ENCODE results near the gene SELENOO.

Gene SELENOO

GRCh38 chr22:50257041-50257440 is 56.2 kb downstream of the SELENOO start:
- no peak for DNase-seq

DNA sequence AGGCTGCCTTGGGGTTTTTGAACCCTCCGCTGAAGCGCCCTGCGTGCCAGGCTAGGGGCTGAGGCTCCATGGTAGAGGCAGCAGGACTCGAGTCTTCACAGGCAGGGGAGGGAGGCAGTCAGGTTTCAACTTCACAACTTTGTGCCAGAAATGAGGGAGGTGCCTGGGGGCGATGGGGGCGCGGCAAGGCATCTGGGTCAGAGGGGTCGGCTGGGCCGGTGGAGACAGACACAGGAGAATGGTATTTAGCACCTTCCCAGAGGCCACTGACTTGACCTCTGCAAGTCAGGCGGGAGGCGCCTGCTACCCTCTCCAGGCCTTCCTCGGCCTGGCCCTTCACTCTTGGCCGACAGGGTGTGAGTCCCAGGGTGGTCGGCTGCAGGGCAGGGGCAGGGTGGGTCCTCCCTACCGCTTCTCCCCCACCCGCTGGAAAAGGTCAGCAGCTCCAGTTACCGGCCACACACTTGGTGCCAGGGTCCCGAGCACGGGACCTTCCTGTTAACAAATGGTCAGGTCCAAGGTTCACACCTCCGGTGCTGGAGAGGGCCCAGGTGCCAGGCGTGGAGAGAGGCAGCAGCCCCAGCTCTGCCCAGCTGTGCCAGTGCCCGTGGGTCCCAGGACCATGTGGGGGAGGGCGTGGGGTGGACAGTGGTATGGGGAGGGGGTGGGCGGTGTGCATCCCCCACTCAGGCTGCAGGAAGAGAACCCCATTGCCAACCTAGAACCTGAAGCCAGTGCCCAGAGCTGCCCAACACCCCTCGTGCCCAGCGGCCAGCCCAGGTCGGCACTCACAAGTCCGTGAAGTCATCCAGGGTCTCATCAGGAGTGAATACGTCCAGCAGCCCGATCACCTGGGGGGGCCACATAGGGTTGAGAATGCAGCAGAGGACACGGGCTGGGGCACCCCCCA is 56.9 kb downstream of the SELENOO start:
- no peak for DNase-seq

DNA sequence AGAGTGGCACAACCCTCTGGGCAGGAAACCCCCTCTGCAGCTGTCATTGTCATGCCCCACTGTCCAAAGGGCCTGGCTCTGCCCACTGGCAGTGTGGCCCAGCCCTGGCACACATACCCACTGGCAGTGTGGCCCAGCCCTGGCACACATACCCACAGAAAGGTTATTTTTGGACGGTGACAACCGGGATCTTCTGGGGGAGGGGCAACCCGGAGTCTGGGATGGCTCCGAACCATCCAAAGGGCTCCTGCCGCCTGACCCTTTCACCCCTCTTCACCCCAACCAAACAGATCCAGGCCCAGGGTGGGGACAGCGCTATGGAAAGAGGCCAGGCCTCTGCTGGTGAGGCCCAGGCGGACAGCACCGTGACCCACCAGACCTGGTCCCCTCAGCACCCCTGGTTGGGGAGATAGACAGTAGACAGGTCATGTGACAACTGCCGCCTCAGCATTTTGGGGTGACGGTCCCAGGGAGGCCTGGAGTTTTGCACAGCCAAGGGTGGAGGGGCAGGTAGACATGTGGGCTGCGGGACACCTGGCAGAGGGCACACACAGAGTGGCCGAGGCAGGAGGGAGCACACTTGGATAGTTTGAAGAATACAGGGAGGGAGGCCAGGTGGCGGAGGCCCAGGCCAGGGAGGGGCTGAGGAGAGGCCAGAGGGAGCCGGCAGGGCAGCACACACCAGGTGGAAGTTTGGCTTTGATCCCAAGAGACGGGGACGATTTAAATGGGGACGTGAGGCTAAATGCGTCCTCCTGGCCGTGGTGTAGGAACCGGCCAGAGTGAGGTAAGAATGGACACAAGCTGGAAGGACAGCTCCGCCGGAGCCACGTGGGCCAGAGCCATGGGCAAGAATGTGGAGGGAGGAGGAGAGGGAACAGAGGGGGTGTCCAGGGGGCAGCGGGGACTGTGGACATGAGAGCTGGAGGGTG is 57.8 kb downstream of the SELENOO start:
- DNase-seq, result no peak

- no peak for DNase-seq
Measured at GRCh38 chr22:50259302-50259701, 58.5 kb downstream of the SELENOO start.

DNA sequence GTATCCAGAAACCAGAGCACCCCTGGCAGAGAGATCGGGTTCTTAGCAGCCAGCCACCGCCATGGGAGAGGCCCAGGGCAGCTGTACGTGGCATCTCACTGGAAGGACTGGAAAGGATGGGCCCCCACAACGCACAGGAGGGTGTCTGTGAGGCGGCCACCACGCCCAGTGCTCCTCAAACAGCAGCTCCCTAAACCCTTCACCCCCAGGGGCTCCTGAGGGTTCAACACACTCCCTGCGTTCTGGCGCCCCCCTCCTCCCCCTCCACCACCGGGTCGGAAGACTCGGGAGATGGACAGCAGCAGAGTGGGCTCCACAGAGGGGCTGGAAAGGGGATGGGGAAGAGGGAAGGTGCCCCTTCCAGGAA is 59.6 kb downstream of the SELENOO start:
- peak; percentile 36 for DNase-seq

DNA sequence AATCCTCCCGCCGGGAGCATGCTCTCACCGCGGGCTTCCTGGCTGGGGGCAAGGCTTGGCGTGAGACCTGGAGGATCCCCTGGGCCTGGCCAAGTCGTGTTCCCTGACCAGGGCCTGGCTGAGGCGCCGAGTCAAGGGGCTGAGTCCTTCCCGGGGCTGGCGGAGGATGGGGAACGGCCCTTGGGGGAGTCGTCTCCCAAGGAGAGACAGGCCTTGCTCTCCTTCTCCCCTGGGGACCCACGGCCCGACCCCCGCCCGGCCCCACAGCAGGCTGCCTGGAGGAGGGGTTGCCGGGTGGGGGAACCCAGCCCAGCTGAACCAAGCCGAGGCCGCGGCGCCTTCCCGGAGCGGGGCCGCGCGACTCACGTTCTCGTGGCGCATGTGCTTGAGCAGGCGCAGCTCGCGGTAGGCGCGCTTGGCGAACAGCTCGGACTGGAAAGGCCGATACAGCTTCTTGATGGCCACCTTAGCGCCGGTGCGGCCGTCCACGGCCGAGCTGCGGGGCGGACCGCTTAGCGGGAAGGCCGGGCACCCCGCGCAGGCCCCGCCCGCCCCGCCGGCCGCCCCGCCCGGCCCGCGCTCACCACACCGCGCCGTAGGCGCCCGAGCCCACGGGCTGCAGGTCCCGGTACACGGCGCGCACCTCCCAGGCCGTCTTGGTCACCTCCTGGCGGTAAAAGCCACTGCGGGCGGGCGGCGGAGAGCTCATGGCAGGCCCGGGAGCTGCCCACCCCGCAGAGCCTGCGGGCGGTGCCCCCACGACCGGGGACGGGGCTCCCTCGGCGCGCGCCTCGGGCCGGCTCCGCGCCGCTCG is 60.2 kb downstream of the SELENOO start:
- DNase-seq, result peak; percentile 78

DNA sequence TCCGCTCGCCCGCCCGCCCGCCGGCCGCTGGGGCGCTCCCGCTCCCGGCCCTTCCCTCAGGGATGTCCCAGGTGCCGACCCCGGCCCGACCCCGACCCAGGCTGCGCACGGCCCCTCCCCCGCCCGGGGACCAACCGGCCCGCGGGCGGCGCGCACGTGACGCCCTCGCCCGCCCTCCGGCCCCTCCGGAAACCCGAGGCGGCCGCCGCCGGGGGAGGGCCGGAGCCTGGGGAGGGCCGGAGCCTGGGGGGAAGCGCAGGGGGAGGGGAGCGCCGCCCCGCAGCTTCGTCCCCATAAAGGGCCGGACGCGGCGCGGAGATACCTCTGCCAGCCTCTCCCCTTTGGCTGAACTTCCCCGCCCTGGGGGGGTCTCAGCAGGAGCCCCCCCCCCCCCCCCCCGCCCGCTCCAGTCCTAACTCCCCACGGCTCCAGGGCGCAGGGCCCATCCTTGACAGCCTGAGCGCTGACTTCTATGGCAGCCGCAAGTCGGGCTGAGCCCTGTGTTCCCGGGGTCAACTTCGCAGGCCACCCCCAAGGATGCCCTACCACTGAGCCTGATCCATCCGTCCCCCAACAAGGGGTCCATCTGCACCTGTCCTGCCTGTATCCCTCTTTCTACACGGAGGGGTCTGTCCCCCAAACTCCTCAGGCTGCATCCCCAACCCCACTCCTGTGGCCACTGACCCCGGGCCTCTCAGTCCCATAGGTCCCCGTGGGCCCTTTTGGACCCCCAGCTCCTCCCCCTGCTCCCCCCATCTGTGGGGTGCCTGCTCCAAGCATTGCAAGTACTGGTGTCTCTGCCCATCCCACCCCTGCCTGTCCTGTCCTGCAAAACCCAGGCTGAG is 61.0 kb downstream of the SELENOO start, which contains the start of gene MAPK12:
Gene MAPK12, minus strand, starts transcription at position 69 of the 845 bp plus-strand sequence. CDS start 174 bp downstream, outside the sequence.
- peak; percentile 63 for DNase-seq

DNA sequence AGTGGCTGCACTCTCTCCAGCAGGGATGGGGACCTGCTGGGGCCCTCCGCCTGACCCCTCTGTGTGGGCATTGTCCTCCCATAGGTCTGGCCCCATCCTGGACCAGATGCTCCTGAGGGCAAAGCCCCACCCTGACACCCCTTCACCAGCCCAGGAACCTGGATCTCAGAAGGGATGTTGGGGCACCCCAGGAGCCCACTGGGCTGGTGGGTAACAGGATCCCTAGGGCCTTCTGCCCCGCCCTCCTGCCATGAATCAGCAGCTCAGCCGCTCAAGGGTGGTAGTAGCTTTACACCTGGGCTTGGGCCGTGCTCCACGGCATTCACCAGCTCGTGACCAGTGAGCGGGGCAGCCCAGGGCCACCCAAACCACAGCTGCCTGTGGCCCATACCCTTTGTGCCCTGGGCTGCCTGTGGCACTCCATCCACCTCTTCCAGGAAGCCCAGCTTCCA is 61.7 kb downstream of the SELENOO start:
- DNase-seq, result peak; percentile 54

GRCh38 chr22:50262973-50263617 is 62.3 kb downstream of the SELENOO start:
- DNase-seq, result no peak

- DNase-seq, result no peak
Measured at GRCh38 chr22:50264104-50264745, 63.4 kb downstream of the SELENOO start.

DNA sequence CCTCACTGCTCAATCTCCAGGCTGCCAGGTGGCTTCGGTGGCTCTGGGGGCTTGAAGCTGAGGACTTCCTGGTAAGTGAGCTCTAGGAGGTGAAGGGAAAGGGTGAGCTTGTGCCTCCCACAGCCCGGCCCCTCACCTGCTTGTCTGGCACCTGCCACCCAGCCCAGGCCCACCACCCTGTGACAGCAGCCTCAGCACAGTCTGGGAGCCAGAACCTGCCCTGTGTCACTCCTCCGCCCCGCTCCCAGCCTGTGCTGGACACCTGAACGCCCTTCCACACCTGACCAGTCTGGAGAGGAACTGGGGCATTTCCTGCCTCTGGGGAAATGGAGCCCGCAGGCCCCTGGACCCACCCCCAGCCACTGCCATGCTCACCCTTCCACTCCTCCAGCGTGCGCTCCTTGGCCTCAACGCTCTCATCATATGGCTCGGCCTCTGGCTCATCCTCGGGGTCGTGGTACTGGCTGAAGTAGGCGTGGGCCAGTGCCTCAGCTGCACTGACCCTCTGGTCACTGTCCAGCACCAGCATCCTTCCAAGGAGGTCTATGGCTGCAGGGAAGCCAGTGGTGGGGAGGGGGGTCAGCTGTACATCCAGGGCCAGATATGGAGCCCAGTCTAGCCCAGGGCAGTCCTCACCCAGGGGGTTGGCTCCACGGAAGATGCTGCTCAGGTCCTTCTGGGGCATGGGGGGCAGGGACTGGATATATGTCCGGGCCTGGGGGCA is 64.3 kb downstream of the SELENOO start:
- no peak for DNase-seq

DNA sequence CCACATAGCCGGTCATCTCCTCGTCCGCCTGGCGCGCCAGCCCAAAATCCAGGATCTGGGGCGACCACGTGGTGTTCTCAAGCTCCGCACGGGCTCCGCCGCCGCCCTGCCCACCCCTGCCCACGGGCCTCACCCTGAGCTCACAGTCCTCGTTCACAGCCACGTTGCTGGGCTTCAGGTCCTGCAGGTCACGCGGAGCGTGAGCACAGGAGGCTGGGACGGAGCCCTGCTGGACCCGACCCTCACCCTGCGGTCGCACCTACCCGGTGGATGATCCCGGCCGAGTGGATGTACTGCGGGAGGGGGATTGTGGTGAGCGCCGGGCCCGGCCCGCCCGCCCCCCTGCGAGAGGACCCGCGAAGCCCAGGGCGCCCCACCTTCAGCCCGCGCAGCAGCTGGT is 66.2 kb downstream of the SELENOO start:
- no peak for DNase-seq

Data from hematopoietic multipotent progenitor cell treated with erythropoietin and hydrocortisone succinate and interleukin-3 and kit ligand, for 4 days (in vitro differentiated cells).